ENCODE results near the gene IL16. TPM values are rescaled to one million over a fixed set of nuclear protein-coding genes. Genes with fewer than 3 reads are reported as not detected.

The IL16 gene
- total and polyA plus RNA-seq, 10 donors: 93.9 to 159 (median 128) TPM

DNA sequence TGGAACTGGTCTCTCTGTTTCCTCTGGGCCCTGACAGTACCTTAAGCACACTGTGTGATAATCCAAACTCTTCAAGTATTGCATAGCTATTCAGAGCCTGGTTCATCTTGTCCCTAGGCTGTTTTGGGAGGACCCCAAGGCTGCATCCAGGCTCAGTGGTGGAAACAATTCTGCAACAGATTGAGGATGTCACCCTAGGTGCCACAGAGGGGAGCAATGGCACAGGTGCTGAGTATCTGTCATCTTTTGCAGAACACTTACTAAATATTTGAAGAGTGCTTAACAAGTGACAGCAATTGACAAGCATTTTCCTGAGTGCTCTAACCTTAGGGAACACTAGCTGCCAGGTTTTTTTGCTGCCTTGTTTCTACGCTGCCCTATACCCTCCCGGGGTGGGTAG is 99.5 kb downstream of the IL16 start:
- Histone ChIP-seq H3K9me3 (no peaks in the 10 kb centered on the region), H3K27ac (peak overlapping the region; percentile 82 to 98 (median 92)), H3K27me3 (replicated peaks in 1 of 7) (no peaks in the 10 kb centered on the region), H3K36me3 (peaks cover 0 to 34% (median 18%) of the 10 kb centered on the region in 6 donors), H3K4me3 (peak overlapping the region in 7 of 8 donors; percentile 65 to 87 (median 73)), H3K4me1 (peaks cover 28 to 100% (median 87%) of the 10 kb centered on the region in 6 donors)
- WGBS, 5 donors: 0 to 37% (median 24%) methylated on average over 2 of the region's 2 CpGs
- TF ChIP-seq, protein P1, sequence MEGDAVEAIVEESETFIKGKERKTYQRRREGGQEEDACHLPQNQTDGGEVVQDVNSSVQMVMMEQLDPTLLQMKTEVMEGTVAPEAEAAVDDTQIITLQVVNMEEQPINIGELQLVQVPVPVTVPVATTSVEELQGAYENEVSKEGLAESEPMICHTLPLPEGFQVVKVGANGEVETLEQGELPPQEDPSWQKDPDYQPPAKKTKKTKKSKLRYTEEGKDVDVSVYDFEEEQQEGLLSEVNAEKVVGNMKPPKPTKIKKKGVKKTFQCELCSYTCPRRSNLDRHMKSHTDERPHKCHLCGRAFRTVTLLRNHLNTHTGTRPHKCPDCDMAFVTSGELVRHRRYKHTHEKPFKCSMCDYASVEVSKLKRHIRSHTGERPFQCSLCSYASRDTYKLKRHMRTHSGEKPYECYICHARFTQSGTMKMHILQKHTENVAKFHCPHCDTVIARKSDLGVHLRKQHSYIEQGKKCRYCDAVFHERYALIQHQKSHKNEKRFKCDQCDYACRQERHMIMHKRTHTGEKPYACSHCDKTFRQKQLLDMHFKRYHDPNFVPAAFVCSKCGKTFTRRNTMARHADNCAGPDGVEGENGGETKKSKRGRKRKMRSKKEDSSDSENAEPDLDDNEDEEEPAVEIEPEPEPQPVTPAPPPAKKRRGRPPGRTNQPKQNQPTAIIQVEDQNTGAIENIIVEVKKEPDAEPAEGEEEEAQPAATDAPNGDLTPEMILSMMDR (IDR thresholded peaks at IDR 0.05 in 8 of 11, conservative IDR thresholded peaks at IDR 0.05 in 3 of 11): no peak
- no peak for TF ChIP-seq POLR2AphosphoS5 (IDR thresholded peaks at IDR 0.05)
- TF ChIP-seq POLR2A (IDR thresholded peaks at IDR 0.05): no peak
- DNase-seq: peak; percentile 62
- intact Hi-C loops (cut with DNase I; ENCODE audit: low total_unique reads): no loop called here

DNA sequence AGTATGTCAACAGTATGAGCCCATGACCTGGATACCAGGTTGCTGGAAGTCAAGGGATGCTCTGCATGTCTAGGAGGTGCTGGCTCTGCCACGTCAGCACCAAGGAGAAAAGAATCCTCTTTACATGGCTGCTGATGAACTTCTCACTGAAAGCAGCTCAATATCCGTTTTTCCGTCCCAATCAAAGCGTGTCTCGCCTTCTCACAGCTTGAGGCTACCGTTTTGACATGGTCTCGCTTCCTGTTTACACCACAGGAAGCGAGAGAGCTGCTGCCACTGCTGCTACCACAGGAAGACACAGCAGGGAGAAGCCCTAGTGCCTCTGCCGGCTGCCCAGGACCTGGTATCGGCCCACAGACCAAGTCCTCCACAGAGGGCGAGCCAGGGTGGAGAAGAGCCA is 100.0 kb downstream of the IL16 start:
- Histone ChIP-seq H3K4me3 (peak overlapping the region; percentile 57 to 87 (median 70)), H3K27ac (peak overlapping the region; percentile 82 to 98 (median 92)), H3K27me3 (replicated peaks in 1 of 7) (no peaks in the 10 kb centered on the region), H3K4me1 (peaks cover 33 to 100% (median 87%) of the 10 kb centered on the region in 6 donors), H3K36me3 (peaks cover 0 to 39% (median 23%) of the 10 kb centered on the region in 6 donors), H3K9me3 (no peaks in the 10 kb centered on the region)
- WGBS, 5 donors: 5 to 18% (median 10%) methylated on average over 11 of the region's 11 CpGs
- intact Hi-C loops (cut with DNase I; ENCODE audit: low total_unique reads): no loop called here
- TF ChIP-seq, protein P1 (IDR thresholded peaks at IDR 0.05 in 8 of 11, conservative IDR thresholded peaks at IDR 0.05 in 3 of 11): peak in 3 of 11 experiments; percentile 13 to 21 (median 19)
- TF ChIP-seq POLR2A (IDR thresholded peaks at IDR 0.05): peak; percentile 85 to 91 (median 91)
- TF ChIP-seq POLR2AphosphoS5 (IDR thresholded peaks at IDR 0.05): peak; percentile 85 to 99 (median 97)
- peak; percentile 94 for DNase-seq

DNA sequence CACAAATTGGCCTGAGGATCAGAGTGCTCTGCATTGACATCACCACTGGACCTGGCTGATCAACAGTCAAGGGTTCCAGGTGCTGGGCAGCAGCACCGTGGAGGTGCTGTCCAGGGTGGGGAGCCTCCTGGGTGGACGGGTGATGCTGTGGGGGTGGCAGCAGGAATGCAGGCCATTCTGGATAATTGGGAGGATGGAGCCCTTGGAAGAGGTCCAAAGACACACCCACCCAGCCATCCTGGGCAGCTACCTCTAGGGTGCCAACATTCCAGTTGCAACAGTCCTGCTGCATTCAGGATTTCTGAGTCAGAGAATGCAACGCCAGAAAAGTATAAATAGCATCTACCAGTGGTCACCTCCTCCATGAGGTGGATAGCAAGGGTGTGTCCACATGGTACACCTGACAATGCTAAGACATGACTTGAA is 100.5 kb downstream of the IL16 start:
- 10 to 15% (median 12%) methylated on average over 3 of the region's 3 CpGs for WGBS, 5 donors
- H3K27ac ChIP-seq: peak overlapping the region; percentile 82 to 98 (median 92)
- no peaks in the 10 kb centered on the region for H3K9me3 ChIP-seq
- H3K4me3 ChIP-seq: peak overlapping the region; percentile 57 to 87 (median 70)
- TF ChIP-seq POLR2A (IDR thresholded peaks at IDR 0.05) (no peak), POLR2AphosphoS5 (IDR thresholded peaks at IDR 0.05) (peak in 1 of 3 donors; percentile 54)
- TF ChIP-seq, protein P1 (IDR thresholded peaks at IDR 0.05 in 8 of 11, conservative IDR thresholded peaks at IDR 0.05 in 3 of 11): peak in 3 of 11 experiments; percentile 1 to 9 (median 4)
- H3K27me3 ChIP-seq (replicated peaks in 1 of 7): no peaks in the 10 kb centered on the region
- DNase-seq: peak; percentile 85
- H3K4me1 ChIP-seq: peaks cover 34 to 100% (median 87%) of the 10 kb centered on the region in 6 donors
- intact Hi-C loops (cut with DNase I; ENCODE audit: low total_unique reads): no loop called here
- peaks cover 0 to 44% (median 28%) of the 10 kb centered on the region in 6 donors for H3K36me3 ChIP-seq
